ENCODE data around the gene TNFRSF13B.
"Not testable (repeated sequence)": the region's sequence is repeated elsewhere in the genome, so short reads cannot be mapped to it uniquely, and the experiment has no call there.

TNFRSF13B gene

DNA sequence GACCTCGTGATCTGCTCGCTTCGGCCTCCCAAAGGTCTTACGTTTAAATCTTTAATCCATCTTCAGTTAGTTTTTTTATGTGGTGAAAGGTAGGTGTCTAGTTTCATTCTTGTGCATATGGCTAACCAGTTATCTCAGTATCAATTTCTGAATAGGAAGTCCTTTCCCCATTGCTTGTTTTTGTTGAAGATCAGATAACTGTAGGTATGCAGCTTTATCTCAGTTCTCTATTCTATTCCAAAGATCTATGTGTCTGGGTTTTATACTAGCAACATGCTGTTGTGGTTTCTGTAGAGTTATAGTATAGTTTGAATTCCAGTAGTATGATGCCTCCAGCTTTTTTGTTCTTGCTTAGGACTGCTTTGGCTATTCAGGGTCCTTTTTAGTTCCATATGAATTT lies 65.2 kb downstream of the TNFRSF13B start:
- no peak for DNase-seq

GRCh38 chr17:16905593-16906191 lies 66.2 kb downstream of the TNFRSF13B start:
- DNase-seq: no peak

- not testable (repeated sequence) for DNase-seq
These were observed 68.8 kb downstream of the TNFRSF13B start for GRCh38 chr17:16903070-16903469.

GRCh38 chr17:16900288-16900882 lies 71.5 kb downstream of the TNFRSF13B start:
- no peak for DNase-seq

GRCh38 chr17:16897211-16897896 lies 74.6 kb downstream of the TNFRSF13B start:
- DNase-seq: not testable (repeated sequence)

GRCh38 chr17:16896235-16896634 lies 75.7 kb downstream of the TNFRSF13B start:
- not testable (repeated sequence) for DNase-seq

DNA sequence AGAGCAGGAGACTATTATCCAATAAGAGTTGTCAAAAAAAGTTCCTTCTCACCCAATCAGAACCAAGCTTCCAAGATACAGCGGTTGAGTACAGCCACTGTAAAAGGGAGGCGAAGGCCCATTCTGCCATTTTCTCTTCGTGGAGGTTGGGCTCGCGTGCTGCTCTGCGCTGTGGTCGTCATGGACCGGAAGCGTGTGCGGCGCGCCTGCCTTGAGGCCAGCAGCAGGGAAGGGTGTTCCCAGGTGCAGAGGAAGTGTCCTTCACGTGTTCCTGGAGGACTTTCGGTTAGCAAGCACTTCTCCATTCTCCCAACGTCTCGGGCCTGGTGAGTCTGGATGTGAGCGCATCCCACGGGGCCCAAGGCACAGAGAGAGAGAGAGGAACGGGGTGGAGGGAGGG lies 78.4 kb downstream of the TNFRSF13B start:
- not testable (repeated sequence) for DNase-seq

DNA sequence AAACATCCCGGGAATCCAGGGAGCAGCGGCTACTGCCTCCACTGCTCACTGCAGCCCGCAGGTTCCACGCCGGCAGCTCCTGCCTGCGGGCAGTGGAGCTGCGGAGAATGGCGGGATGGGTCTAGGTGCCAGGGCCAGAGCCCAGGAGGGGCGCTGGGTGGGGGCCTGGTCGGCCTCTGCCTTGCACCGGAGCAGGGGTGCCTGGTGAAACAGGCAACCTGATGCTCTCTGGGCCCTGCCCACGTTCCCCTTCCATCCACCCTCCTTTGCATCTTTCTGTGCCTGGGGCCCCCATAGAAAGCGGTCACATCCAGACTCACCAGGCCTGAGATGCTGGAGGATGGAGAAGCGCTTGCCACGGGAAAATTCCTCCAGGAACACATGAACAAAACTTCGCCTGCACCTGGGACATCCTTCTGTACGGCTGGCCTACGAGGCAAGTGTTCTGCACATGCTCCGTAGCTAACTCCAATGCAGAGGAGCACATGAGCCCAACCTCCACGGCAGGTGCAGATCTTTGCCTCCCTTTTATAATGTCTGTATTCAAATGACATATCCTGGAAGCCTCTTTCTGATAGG lies 79.0 kb downstream of the TNFRSF13B start:
- not testable (repeated sequence) for DNase-seq

DNA sequence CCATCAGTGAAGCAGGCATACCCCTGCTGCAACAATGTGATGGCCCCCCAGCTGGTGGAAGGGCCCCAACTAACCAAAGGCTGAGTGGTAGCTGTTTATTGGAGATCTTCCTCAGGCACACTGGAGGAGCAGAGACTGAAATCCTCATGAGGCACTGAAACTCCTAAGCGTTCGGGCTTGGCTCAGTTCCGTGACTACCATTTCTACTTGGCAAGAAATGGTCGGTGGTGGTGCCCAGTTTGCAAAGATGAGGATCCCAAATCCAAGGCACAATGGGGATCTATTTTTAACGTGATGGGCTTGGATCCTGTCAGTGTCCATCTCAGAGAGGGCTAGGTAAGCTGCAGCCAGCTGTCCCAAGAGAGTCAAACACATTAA lies 82.8 kb downstream of the TNFRSF13B start:
- no peak for DNase-seq

Measured in activated CD4-positive, alpha-beta T cell treated with anti-CD3 and anti-CD28 coated beads for 48 hours (primary cell).